Cardiac fibroblast (primary cell): ENCODE data around the gene OTUB2.
A peak's percentile ranks its signal among the peaks of the same experiment; 100 is the strongest.

Experiments
- DNase-seq, 2 donors: peaks; one replicate each; pipeline versions ENCODE4 v3.0.0 to v3.0.0-alpha.2; 2010; ENCODE audit warnings: low read depth in 2 of 2
- H3K4me3 ChIP-seq, 2 donors: replicated peaks in 1 of 2; 1 replicate in 1 of 2; 2 replicates in 1 of 2; pipeline ENCODE4 v1.5.1; 2011; ENCODE audit warnings: low read depth in 2 of 2, low read length in 2 of 2, mild to moderate bottlenecking in 2 of 2, moderate library complexity in 1 of 2
- CTCF ChIP-seq: IDR thresholded peaks from one replicate; pipeline ENCODE4 v1.5.1; 2011; ENCODE audit warnings: low read depth, mild to moderate bottlenecking, low read length, inconsistent platforms

The OTUB2 gene

GRCh38 chr14:94077111-94077821 is 51.1 kb downstream of the OTUB2 start:
- H3K4me3 ChIP-seq, result no peak overlapping the region
- no peak for DNase-seq

GRCh38 chr14:94077823-94078222 is 51.7 kb downstream of the OTUB2 start:
- H3K4me3 ChIP-seq, result no peak overlapping the region
- no peak for TF ChIP-seq CTCF
- DNase-seq, result no peak

More at GRCh38 chr14:94077111-94077821, 51.1 kb downstream of the OTUB2 start:
- no peak for TF ChIP-seq CTCF

GRCh38 chr14:94079891-94080620 is 53.9 kb downstream of the OTUB2 start:
- no peak for TF ChIP-seq CTCF
- peak; percentile 42 to 55 for DNase-seq
- H3K4me3 ChIP-seq, result peak overlapping the region; percentile 97 to 99

GRCh38 chr14:94080621-94081385 is 54.7 kb downstream of the OTUB2 start, which contains the start of the genes DDX24 and IFI27L1:
DDX24 (minus strand) TSS chr14:94081202; CDS start chr14:94079742, 1,460 bp downstream.
IFI27L1 (plus strand) TSS chr14:94081310; CDS start chr14:94096938, 15,628 bp downstream.
- no peak for TF ChIP-seq CTCF
- peak; percentile 94 to 97 for DNase-seq
- peak within 1 kb of the TSS; percentile 97 to 99 for H3K4me3 ChIP-seq

GRCh38 chr14:94081386-94081820 is 55.3 kb downstream of the OTUB2 start:
- no peak for DNase-seq
- no peak for TF ChIP-seq CTCF
- peak overlapping the region; percentile 97 to 99 for H3K4me3 ChIP-seq

GRCh38 chr14:94087891-94088290 is 61.8 kb downstream of the OTUB2 start:
- TF ChIP-seq CTCF, result no peak
- DNase-seq, result no peak
- no peak overlapping the region for H3K4me3 ChIP-seq
